ENCODE data around the gene GMDS. TPM values are rescaled to one million over a fixed set of nuclear protein-coding genes. Genes with fewer than 3 reads are reported as not detected.

Gene GMDS
- total and polyA plus RNA-seq, 2 donors (not counting 3 experiments of a cell fraction or from before 2014, with no cell fraction given): 9.8 to 23.5 TPM

GRCh38 chr6:1609041-1609647, 636.3 kb downstream of the GMDS start:
- no peaks in the 10 kb centered on the region for H3K36me3 ChIP-seq (ENCODE audit: control insufficient read depth in 2 of 2, extremely low read depth in 1 of 2, insufficient read depth in 2 of 2, low read length in 2 of 2)
- peak overlapping the region; percentile 65 for H3K4me2 ChIP-seq (ENCODE audit: insufficient read depth, low read length)
- CTCF ChIA-PET: interaction anchor here (1.5 to 3.5 kb wide), 5 partner anchors 78 to 1025 kb away, joined by 6 to 49 read pairs (median 22); no protein-coding TSS in a partner anchor
- DNase-seq (ENCODE audit: low read depth, low spot score) (peak; percentile 51), FAIRE-seq (no peak)
- H3K9ac ChIP-seq (replicated peaks; ENCODE audit: extremely low read depth, insufficient read depth, low read length): peak overlapping the region; percentile 68
- H3K4me3 ChIP-seq (replicated peaks in 1 of 3; ENCODE audit: insufficient read depth in 1 of 3, low read depth in 1 of 3, low read length in 3 of 3): peak overlapping the region; percentile 26 to 45 (median 35)
- peak overlapping the region; percentile 68 for H2AFZ ChIP-seq (ENCODE audit: low read depth, low read length)
- intact Hi-C loops (cut with micrococcal nuclease): loop anchor here (1.0 to 2.0 kb wide), 3 partner anchors 16 to 502 kb away; no protein-coding TSS in a partner anchor
- no peaks in the 10 kb centered on the region for H3K9me1 ChIP-seq (replicated peaks; ENCODE audit: control insufficient read depth, extremely low read depth, insufficient read depth, low read length)
- peaks cover 4% of the 10 kb centered on the region for H4K20me1 ChIP-seq (replicated peaks; ENCODE audit: control insufficient read depth, extremely low read depth, insufficient read depth, low read length)
- TF ChIP-seq CTCF (IDR thresholded peaks at IDR 0.05; ENCODE audit: extremely low read depth in 1 of 2, insufficient read depth in 1 of 2, low read depth in 1 of 2, low read length in 2 of 2) (no peak), EZH2 (IDR thresholded peaks at IDR 0.05; ENCODE audit: borderline replicate concordance, low read depth, low read length, severe bottlenecking) (peak; percentile 6)
- peaks cover under 1% of the 10 kb centered on the region for H3K4me1 ChIP-seq (ENCODE audit: control insufficient read depth, extremely low read depth, insufficient read depth, low read length)
- dilution Hi-C loops (cut with MboI; ENCODE audit: extremely low pct_ligation_motif_present, low sequenced_read_pairs): loop anchor here (10.0 to 25.0 kb wide), 2 partner anchors 503 to 1036 kb away; no protein-coding TSS in a partner anchor
- BruUV-seq (replicated peaks): TSS peak; percentile 11
- H3K27ac ChIP-seq (ENCODE audit: insufficient read depth, low read depth, low read length): peak overlapping the region; percentile 37
- H3K9me3 ChIP-seq (replicated peaks; ENCODE audit: control insufficient read depth, insufficient read depth, low read length): no peaks in the 10 kb centered on the region
- POLR2A ChIA-PET: no interaction called here
- H3K27me3 ChIP-seq (ENCODE audit: control insufficient read depth in 2 of 2, insufficient read depth in 2 of 2, low read length in 2 of 2): peaks cover 10 to 13% of the 10 kb centered on the region in 2 experiments
- peaks cover 38% of the 10 kb centered on the region for H3K79me2 ChIP-seq (ENCODE audit: control insufficient read depth, insufficient read depth, low read length)

All from endothelial cell of umbilical vein (primary cell).